Activated CD4-positive, CD25-positive, alpha-beta regulatory T cell treated with anti-CD3 and anti-CD28 coated beads, Interleukin-2, amount 50 U/mL, for 24 hours (primary cell): ENCODE results near the gene RCAN3.

Experiments
- ATAC-seq, 2 donors: fragments of 150-1000 bp; cut with Tn5 transposase; one replicate each; pipeline ENCODE4 v1.10.0; 2021; ENCODE audit warnings: mild to moderate bottlenecking in 1 of 2, moderate library complexity in 1 of 2

Gene RCAN3

DNA sequence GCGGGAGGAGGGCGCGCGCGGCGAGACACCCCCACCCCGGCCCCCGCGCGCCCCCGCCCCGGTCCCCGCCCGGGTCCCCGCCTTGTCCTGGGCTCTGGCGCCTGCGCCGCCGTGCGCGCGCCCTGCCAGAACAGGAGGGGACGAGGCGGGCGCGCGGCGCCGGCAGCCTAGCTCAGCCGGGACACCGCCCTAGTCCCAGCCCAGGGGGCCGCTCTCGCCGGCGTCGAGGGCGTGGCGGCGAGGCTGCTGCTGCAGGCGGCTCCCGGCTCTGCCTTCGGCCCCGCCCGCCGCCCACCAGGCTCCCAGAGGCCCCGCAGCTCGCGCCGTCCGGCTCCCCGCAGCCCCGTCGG, at the start of gene RCAN3:
Gene RCAN3, plus strand, starts transcription at position 128 of the 350 bp plus-strand sequence. CDS start 11,537 bp downstream, outside the sequence.
- ATAC-seq: peak; percentile 81 to 84

DNA sequence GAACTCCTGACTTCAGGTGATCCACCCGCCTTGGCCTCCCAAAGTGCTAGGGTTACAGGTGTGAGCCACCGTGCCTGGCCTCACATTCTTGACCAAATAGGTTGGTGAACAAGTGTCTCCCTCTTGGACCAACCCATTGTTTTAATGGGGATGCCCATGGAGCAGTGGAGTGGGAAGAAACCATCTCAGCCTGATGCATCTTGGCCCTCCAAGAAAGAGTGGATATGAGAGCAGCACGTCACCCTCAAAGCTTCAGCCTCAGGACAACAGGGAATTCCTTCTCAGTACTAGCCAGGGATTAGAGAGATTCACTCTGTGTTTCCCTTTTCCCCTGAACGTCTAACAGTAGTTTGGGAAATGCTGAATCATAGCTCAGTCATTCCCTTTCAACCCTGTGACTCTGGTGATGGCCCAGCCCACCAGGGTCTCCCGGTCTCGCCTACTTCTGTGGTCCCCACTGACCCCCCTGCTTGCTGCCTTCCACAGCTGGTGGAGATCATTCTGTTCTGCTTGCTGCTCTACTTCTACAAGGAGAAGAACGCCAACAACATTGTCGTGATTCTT, 49.6 kb upstream of the RCAN3 start:
- no peak for ATAC-seq

DNA sequence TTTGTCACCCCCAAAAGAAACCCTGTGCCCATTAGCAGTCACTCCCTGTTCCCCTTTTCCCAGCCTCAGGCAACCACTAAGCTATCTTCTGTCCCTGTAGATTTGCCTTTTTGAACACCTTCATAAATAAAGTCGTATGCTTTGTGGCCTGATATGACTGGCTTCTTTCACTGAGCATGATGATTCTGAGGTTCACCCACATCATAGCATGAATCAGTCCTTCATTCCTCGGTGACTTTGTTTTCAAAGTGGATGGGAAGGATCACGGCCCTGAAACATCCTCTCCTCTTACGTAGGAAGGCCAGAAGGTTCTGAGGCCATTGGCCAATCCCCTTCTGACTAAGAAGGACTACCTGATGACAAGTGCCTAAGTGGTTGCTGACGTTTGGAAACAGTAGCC, 48.0 kb upstream of the RCAN3 start:
- no peak for ATAC-seq

DNA sequence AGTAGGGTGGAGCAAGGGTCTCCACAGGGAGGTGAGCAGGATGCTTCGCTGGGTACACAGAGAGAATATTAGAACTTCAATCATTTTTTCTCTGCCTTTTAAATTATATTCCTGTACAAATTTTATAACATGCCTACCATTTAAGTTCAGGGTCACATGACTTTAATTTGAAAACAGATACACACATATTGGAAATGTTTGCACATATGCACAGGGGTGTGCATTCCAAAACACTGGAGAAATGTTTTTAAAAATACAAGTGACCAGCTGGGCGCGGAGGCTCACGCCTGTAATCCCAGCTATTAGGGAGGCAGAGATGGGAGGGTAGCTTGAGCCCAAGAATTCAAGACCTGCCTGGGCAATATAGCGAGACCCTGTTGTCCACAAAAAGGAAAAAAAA, 47.4 kb upstream of the RCAN3 start:
- ATAC-seq: no peak

DNA sequence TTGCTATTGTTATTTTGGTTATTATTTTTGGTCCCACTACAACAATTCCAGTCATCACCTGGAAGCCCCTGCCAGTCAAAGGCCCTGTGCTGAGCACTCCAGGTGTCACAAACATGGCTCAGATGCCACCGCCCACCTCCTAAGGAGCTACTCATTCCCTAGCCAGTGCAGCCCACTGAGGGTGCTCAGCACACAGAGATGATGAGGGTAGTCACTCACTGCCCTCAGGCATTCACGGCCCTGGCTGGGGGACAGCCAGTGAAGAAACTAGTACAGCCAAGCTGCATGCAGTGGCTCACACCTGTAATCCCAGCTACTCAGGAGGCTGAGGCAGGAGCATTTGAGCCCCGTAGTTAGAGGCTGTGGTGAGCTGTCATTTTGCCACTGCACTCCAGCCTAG, 44.8 kb upstream of the RCAN3 start:
- no peak for ATAC-seq

DNA sequence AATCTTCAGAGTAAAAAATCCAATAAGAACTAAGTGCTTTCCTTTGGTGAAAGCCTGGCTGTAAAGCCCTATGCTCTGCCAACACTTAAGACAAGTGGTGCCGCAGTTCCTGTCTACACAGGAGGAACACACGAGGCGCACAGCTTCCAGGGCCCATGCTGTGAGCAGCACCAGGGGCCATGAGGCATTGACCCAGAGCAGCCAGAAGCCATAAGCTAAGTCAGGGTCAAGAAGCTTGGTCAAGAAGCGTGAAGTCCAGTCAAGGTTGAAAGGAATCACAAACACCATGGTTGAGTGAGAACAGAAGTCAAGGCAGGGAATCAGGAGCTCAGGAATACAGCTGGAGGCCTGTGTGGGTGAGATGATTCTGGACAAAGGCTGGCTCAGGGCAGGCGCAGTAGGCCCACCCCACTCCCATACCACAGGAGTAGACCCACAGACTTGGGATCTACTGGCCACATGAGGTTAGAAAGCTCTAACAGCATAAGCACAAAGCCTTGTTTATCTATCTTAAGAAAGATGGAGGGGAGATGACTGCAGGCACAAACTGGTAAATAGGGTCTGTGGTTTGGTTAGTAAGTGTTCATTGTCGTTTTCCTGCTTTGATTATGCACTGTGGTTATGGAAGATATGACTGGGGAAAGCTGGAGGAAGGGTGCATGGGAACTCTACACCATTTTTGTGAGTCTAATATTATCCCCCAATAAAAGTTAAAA, 42.9 kb upstream of the RCAN3 start:
- no peak for ATAC-seq

DNA sequence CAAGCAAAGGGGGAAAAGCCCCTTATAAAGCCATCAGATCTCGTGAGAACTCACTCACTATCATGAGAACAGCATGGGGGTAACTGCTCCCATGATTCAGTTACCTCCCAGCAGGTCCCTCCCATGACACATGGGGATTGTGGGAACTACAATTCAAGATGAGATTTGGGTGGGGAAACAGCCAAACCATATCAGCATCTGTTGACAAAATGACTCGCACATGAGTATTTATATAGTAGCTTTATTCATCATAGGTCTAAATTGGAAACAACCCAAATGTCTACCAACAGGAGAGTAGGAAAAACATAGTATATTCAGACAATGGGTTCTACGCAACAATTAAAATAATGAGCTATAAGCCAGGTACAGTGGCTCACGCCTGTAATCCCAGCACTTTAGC, 40.5 kb upstream of the RCAN3 start:
- ATAC-seq: peak in 1 of 2 donors; percentile 45

DNA sequence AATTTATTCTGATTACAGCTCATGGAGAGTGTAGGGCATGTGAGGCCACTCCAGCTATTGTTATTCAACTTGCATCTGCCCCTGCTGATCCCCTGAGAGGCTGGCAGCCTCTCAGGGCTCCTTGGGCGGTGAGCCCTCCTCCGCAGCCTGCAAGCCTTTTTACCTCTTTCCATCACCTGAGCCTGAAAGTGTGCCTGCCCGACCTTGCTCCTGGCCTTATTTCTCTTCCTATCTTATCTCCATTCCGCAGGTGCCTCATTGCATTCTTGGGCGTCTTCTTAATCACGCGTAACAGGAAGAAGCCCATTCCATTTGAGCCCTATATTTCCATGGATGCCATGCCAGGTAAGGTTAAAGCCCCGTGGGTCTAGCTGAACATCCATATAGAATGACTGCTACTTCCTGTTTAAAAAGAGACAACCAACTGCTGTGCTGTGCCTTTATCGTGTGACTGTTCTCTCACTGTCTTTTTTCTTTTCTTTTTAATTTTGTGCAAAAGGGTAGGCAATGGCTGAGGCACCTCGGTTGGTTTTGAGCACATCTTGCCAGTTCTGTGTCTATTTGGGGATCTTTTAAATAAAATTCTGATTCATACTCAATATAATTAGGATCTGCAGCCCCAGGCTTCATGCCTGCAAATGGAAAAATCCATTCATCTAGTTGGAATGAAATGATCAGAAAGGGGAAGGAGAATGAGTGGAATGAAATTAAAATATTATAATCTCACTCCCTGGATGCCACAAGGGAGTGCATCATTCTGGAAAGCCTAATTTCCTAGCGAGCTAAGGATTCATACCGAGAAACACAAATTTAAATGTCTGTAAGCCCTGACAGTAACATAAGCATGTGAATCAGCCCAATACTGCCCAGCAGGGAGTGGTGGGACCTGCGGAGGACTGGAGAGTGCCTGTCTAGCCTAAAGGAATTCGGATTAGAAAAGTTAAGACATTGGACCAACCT, 38.6 kb upstream of the RCAN3 start:
- ATAC-seq: no peak

DNA sequence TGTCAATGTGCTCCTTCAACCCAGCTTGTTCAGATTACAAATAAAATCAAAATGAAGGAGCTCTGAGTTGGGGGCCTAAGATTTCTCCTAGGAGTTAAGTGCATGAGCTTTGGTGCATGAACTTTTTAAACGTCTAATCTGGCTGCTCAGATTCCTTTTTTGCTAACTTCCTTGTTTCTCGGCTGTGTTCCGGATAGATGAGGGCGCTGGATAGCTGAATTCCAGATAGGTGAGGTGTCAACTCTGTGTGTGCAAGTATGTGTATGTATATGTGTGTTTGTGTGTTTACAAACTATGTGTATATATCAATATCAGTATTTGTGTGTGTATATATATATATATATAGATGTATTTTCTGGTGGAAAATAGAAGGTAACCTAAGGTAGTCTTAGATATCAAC, 37.5 kb upstream of the RCAN3 start:
- no peak for ATAC-seq

DNA sequence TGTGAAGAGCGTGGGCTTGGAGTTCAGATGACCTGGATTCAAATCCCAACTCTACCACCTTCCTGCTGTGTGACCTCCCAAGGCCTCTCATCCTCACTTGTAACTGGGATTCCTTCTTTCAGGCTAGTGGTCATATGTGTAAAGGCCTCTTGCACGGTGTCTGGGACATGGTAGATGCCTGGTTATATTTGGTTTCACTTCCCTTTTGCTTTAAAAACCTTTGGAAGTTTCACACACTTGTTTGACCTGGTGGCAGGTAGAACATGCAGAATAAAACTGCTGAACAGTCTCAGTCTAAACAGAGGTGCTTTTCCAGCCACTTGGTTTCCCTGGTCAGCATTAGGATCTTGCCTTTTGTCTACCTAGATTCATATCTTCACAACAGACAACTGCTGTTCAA, 37.0 kb upstream of the RCAN3 start:
- no peak for ATAC-seq

DNA sequence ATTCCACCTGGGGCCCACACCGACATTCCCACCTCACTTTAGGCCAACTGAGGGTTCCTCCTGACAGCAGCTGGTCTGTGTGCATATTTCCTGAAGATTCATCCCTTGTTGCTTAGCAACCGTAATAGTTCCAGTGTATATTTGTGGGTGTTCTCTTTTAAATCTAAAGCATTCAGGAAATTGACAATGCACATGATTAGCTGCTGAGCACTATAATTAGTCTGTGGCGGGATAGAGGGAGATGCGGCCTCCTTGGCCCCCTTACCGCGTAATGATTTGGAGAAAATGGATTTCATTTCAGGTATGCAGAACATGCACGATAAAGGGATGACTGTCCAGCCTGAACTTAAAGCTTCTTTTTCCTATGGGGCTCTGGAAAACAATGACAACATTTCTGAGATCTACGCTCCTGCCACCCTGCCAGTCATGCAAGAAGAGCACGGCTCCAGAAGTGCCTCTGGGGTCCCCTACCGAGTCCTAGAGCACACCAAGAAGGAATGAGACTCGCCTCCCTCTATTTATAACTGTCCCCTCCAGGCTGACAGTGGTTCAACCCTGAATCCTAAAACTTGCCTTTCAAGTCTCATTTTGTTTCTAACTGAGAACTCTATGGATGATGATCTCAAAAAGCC, 33.8 kb upstream of the RCAN3 start:
- ATAC-seq: no peak

DNA sequence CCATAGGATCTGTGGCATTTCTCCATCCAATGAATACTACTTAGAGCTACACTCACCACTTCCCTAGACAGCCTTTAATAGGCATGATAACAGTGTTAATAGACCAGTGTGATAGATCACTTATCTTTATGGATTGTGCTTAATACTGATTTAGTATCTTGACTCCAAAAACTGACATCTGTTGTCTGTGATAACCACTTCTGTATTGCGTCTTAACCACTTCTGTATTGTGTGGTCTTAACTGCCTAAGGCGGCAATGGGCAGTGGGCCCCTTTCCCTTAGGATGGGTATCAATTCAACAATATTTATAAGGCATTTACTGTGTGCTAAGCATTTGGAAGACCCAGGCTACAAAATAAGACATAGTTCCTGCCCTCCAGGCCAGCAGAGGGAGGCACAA, 32.0 kb upstream of the RCAN3 start:
- ATAC-seq: no peak

DNA sequence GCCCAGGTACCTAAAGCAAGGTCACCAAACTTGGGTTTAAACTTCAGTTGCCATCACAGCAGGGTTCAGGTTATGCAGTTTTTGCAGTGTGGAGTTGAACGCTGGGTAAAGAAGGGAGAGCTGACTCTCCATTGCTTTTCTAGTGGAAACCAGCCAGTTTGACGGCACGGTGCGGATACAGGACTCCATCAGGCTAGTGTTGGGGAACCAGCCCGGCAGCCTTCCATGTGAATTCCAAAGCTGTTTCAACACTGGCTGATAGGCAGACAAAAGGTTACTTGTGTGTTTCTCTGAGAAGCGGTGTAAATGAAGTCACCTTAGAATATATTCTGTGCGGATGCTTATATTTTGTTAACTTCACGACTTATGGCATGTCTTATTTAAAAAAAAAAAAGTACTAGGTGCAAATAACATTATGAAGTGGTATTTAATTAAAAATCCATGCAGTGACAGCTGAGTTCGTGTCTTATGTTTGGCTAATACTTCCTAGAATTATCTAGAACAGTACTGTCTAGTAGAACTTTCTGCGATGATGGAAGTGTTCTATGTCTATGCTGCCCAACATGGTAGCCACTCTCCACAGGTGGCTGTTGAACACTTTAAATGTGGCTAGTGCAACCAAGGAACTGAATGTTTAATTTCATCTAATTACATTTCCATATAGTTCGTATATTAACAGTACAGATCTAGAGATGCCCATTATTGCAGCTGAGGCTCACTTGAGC, 29.9 kb upstream of the RCAN3 start:
- ATAC-seq: no peak

DNA sequence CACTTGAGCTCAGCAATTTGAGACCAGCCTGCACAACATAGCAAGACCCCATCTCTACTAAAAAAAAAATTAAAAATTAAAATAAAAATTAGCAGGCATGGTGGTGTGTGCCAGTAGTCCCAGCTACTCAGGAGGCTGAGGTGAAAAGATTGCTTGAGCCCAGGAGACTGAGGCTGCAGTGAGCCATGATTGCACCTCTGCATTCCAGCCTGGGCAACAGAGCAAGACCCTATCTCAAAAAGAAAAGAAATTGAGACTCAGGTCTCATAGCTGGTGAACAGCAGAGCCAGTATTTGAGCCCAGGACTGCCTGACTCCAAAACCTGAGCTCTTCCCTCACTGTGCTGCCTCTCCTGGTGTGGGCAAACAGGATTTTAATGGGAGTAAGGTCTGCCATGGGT, 28.4 kb upstream of the RCAN3 start:
- ATAC-seq: no peak

DNA sequence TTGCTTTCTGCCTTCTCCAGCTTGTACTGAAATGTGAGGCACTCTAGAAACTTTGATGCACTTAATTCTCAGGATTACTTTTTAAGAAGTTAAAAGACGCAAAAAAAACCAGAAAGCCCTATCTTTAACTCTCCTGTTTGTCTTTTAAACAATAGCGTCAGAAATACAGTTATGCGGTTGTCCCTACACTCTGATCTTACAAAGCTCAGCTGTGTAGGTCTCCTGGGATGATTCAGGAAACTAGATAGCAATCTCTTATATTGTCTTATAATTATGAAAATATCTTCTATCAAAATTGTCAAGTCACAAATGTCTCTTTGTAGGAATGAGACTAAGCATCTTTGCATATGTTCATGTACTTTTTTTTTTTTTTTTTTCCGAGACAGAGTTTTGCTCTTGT, 26.9 kb upstream of the RCAN3 start:
- ATAC-seq: no peak

DNA sequence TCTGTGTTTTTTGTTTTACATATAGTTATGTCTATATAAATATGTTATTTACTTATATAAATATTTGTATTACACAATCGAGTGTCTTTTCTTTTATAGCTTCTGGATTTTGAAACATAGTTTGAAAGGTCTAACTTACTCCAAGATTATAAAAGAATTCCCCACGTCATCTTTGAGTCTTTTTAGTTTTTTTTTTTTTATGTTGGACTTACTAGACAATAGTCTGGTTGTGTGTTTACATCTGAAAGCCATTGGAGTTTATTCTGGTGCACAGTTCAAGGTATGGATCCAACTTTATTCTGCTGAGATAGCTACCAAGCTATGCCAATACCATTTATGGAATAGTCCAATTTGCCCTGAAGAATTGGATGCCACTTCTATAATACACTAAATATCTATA, 26.1 kb upstream of the RCAN3 start:
- ATAC-seq: no peak

DNA sequence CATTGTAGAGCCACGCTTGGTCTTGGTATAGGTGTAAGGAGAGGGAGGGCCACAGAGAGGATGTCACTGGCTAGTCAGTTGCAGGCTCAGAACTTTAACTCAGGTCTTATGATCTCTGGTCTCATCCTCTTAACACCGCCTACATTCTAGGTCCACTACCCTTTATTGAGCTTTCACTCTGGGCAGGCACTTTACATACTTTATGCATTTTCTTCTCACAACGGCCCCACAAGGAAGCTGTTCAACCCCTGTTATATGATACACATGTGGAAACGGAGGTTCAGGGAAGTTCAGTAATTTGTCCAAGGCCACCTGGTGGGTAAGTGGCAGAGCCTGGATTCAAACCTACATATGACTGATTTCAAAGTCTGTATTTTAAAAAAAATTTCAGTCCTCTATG, 25.3 kb upstream of the RCAN3 start:
- no peak for ATAC-seq

DNA sequence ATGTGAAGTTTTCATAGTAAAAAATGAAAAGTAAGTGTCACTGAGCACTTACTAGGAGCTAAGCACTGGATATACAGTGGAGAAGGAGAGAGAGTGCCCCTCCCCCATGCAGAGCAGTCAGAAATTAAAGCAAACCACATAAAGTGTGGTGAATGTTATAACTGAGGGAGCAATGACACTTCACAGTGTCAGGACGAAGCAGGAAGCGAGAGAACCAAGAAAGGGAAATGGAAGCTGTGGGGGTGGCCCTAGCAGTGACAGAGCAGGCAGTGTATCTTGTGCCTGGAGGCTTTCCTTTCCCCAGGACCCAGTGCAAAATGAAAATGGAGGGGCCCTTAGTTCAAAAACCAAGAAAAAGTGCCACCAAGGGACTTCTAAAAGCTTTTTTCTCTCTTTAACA, 21.5 kb upstream of the RCAN3 start:
- peak; percentile 70 to 76 for ATAC-seq

DNA sequence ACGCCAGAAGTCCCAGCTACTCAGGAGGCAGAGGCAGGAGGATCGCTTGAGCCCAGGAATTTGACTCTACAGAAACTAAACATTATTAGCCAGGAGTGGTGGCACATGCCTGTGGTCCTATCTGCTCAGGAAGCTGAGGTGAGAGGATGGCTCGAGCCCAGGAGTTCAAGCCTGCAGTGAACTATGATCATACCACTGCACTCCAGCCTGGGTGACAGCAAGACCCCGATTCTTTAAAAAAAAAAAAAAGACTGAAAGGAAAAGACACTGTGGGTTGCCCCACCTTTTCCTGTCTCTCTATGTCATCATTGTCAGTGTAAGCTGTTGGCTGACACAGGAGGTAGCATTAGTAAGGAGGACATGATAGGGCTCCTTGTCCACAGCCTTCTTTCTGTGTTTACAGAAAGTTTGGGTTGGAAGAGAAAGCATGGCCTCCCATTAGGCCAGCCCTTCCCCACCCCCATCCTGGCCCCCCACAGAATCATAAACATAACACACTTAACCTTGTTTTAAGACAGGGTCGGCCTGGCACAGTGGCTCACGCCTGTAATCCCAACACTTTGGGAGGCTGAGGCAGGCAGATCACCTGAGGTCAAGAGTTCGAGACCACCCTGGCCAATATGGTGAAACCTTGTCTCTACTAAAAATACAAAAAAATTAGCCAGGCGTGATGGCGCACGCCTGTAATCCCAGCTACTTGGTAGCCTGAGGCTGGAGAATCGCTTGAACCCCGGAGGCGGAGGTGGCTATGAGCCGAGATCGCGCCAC, 20.6 kb upstream of the RCAN3 start:
- peak; percentile 52 to 53 for ATAC-seq

DNA sequence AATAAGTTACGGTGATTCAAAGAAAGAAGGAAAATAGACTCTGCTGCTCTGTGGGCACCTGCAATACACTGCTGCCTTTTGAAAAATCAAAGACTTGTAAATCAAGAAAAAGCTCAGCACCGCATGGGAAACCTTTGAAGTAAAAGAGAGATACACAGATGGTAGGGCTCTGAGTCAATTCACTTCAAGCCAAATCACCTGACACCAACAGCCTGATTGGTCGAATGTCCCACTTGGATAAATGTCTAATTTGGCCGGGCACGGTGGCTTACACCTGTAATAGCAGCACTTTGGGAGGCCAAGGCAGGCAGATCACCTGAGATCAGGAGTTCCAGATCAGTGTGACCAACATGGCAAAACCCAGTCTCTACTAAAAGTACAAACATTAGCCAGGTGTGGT, 19.2 kb upstream of the RCAN3 start:
- ATAC-seq: peak; percentile 22 to 35

DNA sequence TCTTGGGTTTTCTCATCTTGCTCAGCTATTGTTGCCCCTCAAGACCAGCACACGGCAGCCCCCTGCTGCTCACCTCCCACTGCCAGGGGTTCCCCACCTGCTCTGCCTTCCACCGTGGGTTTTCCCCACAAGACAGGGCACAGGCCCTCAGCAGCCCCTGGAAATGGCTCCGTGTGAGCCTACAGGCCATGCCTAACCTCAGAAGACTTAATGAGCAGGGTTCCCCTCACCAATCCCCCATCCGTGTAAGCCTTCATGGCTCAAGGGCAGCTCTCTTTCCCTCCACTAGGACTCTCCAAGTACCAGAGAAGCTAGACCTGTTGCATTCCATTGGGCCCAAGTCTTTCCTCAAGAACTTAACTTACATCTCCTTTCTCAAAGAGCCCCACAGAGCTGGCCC, 18.4 kb upstream of the RCAN3 start:
- ATAC-seq: no peak
